Measurements from ENCODE around the gene SASH1.

DNA sequence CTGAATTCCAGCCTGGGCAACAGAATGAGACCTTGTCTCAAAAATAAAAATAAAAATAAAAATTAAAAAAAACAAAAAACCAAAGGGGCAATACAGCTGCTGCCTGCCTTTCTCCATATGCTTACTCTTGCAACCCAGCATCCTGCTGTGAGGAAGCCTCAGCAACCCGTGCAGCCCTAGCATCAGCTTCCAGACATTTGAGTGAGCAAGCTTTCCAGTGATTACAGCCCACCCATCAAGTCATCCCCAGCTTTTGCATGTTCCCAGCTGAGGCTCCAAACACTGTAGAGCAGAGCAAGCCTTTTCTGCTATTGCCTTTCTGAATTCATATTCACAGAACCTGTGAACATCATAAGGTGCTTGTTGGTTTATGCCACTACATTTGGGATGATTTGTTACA lies 93.8 kb downstream of the SASH1 start:
- TF ChIP-seq, protein P1, sequence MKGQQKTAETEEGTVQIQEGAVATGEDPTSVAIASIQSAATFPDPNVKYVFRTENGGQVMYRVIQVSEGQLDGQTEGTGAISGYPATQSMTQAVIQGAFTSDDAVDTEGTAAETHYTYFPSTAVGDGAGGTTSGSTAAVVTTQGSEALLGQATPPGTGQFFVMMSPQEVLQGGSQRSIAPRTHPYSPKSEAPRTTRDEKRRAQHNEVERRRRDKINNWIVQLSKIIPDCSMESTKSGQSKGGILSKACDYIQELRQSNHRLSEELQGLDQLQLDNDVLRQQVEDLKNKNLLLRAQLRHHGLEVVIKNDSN (CRISPR knock-in tag; IDR thresholded peaks at IDR 0.05) = no peak
- TF ChIP-seq, protein P2, sequence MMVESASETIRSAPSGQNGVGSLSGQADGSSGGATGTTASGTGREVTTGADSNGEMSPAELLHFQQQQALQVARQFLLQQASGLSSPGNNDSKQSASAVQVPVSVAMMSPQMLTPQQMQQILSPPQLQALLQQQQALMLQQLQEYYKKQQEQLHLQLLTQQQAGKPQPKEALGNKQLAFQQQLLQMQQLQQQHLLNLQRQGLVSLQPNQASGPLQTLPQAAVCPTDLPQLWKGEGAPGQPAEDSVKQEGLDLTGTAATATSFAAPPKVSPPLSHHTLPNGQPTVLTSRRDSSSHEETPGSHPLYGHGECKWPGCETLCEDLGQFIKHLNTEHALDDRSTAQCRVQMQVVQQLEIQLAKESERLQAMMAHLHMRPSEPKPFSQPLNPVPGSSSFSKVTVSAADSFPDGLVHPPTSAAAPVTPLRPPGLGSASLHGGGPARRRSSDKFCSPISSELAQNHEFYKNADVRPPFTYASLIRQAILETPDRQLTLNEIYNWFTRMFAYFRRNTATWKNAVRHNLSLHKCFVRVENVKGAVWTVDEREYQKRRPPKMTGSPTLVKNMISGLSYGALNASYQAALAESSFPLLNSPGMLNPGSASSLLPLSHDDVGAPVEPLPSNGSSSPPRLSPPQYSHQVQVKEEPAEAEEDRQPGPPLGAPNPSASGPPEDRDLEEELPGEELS (CRISPR knock-in tag; IDR thresholded peaks at IDR 0.05) = no peak
- TF ChIP-seq SMAD3 (CRISPR knock-in tag; IDR thresholded peaks at IDR 0.05; ENCODE audit: borderline replicate concordance) (no peak), ZNF232 (CRISPR knock-in tag; IDR thresholded peaks at IDR 0.05) (no peak), TEAD4 (CRISPR knock-in tag; IDR thresholded peaks at IDR 0.05) (no peak), NFATC4 (CRISPR knock-in tag; IDR thresholded peaks at IDR 0.05) (no peak), TP53 (CRISPR knock-in tag; IDR thresholded peaks at IDR 0.05) (no peak), FOXP1 (CRISPR knock-in tag; IDR thresholded peaks at IDR 0.05; ENCODE audit: borderline replicate concordance) (no peak), ATF1 (CRISPR knock-in tag; IDR thresholded peaks at IDR 0.05) (no peak), CBFB (CRISPR knock-in tag; IDR thresholded peaks at IDR 0.05; ENCODE audit: low read depth) (no peak), RELA (CRISPR knock-in tag; IDR thresholded peaks at IDR 0.05; ENCODE audit: borderline replicate concordance) (no peak), ZNF138 (CRISPR knock-in tag; conservative IDR thresholded peaks at IDR 0.05) (no peak)
- TF ChIP-seq, protein P3, sequence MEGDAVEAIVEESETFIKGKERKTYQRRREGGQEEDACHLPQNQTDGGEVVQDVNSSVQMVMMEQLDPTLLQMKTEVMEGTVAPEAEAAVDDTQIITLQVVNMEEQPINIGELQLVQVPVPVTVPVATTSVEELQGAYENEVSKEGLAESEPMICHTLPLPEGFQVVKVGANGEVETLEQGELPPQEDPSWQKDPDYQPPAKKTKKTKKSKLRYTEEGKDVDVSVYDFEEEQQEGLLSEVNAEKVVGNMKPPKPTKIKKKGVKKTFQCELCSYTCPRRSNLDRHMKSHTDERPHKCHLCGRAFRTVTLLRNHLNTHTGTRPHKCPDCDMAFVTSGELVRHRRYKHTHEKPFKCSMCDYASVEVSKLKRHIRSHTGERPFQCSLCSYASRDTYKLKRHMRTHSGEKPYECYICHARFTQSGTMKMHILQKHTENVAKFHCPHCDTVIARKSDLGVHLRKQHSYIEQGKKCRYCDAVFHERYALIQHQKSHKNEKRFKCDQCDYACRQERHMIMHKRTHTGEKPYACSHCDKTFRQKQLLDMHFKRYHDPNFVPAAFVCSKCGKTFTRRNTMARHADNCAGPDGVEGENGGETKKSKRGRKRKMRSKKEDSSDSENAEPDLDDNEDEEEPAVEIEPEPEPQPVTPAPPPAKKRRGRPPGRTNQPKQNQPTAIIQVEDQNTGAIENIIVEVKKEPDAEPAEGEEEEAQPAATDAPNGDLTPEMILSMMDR (IDR thresholded peaks at IDR 0.05) = no peak
- TF ChIP-seq, protein P4, sequence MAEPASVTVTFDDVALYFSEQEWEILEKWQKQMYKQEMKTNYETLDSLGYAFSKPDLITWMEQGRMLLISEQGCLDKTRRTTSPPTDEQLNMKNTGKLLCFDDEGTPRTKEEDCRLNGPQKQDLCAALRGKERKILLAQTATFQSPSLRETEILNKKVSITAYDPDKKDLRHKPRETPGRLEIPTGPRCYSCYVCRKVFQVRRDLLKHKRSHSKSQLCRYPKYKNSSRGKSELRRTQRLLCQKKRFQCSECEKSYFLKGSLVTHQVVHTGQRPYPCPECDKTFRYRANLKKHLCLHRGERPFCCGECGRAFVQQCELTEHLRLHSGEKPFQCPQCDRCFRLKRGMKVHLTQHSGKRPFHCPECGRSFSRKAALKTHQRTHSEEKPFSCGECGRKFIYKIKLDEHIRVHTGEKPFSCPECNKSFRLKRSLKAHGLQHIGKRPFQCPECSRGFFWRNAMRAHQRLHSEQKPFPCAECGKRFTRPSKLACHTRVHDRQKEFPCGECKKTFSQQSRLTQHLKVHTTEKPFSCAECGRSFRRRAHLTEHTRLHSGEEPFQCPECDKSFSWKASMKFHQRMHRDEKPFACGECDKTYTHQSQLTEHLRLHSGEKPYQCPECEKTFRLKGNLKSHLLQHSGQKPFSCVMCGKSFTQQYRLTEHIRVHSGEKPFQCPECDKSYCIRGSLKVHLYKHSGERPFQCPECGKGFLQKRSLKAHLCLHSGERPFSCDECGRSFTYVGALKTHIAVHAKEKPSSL (CRISPR knock-in tag; conservative IDR thresholded peaks at IDR 0.05) = no peak

Measured in WTC11 (cell line).